HepG2 (cell line): ENCODE results near the gene BARX2. TPM values are rescaled to one million over a fixed set of nuclear protein-coding genes. Genes with fewer than 3 reads are reported as not detected.
A peak's percentile ranks its signal among the peaks of the same experiment; 100 is the strongest.

Source experiments
- FOXP4 ChIP-seq: sonication (generic); formaldehyde crosslinking; IDR thresholded peaks from 2 replicates; pipeline ENCODE4 v1.4.0; 2020; ENCODE audit warnings: missing genetic modification reagents
- HDAC2 ChIP-seq: sonication (generic); formaldehyde crosslinking; IDR thresholded peaks from 2 replicates; pipeline ENCODE4 v1.4.0; 2020; ENCODE audit warnings: missing genetic modification reagents
- KDM6A ChIP-seq: IDR thresholded peaks from 2 replicates; pipeline ENCODE4 v1.6.1; 2016; ENCODE audit warnings: low read depth
- NFYB ChIP-seq: sonication (generic); formaldehyde crosslinking; IDR thresholded peaks from 2 replicates; pipeline ENCODE4 v1.4.0; 2020; ENCODE audit warnings: missing genetic modification reagents
- SOX6 ChIP-seq, 2 experiments: fragments of 450-650 bp in 1 of 2; sonication (generic) in 1 of 2; formaldehyde crosslinking in 1 of 2; IDR thresholded peaks; 2 replicates each; pipeline versions ENCODE4 v1.4.0 to v1.6.1; 2017 to 2020; ENCODE audit warnings: antibody characterized with exemption in 1 of 2, mild to moderate bottlenecking in 1 of 2, missing genetic modification reagents in 1 of 2
- SRY ChIP-seq: sonication (generic); formaldehyde crosslinking; IDR thresholded peaks from 2 replicates; pipeline ENCODE4 v1.8.0; 2022; ENCODE audit warnings: mild to moderate bottlenecking, missing genetic modification reagents
- ZNF281 ChIP-seq: sonication (generic); formaldehyde crosslinking; IDR thresholded peaks from 2 replicates; pipeline ENCODE4 v1.4.0; 2020; ENCODE audit warnings: missing genetic modification reagents, borderline replicate concordance
- ZNF574 ChIP-seq: sonication (generic); formaldehyde crosslinking; IDR thresholded peaks from 2 replicates; pipeline ENCODE4 v1.4.0; 2020; ENCODE audit warnings: missing genetic modification reagents
- ZNF674 ChIP-seq: sonication (generic); formaldehyde crosslinking; IDR thresholded peaks from 2 replicates; pipeline ENCODE4 v1.5.0; 2020; ENCODE audit warnings: low read depth, mild to moderate bottlenecking, missing genetic modification reagents
- ZNF687 ChIP-seq: sonication (generic); formaldehyde crosslinking; IDR thresholded peaks from 2 replicates; pipeline ENCODE4 v1.5.1; 2020; ENCODE audit warnings: mild to moderate bottlenecking, missing genetic modification reagents, moderate library complexity
- polyA plus RNA-seq, 8 experiments: library from polyadenylated mRNA; depleted of rRNA in 3 of 8; stranded (reverse) in 7 of 8; unstranded in 1 of 8; fragments of >200 nt; fragmentation: Illumina TruSeq in 4 of 8; extraction: Trizol in 4 of 8; gene quantifications; 2 replicates each; pipeline versions ENCODE4 v1.2.1 to v1.2.3, GENCODE V29; 2011 to 2016; ENCODE audit warnings: low read depth in 4 of 8, missing spikeins in 1 of 8, mixed read lengths in 1 of 8; ENCODE audit not compliant: insufficient read depth in 1 of 8
- total RNA-seq, 5 experiments: library from RNA; depleted of rRNA; stranded (reverse); fragments of >200 nt; fragmentation: Illumina TruSeq; extraction: Trizol; gene quantifications; 2 replicates each; pipeline ENCODE4 v1.2.3, GENCODE V29; 2016; ENCODE audit warnings: low read depth in 1 of 5
- TF ChIP-seq, protein P1 (sequence below): IDR thresholded peaks from 2 replicates; pipeline ENCODE4 v1.6.1; 2016; ENCODE audit warnings: missing biosample characterization, missing genetic modification reagents, low read depth
- TF ChIP-seq, protein P2 (sequence below): sonication (generic); formaldehyde crosslinking; IDR thresholded peaks from 2 replicates; pipeline ENCODE4 v1.5.0; 2020; ENCODE audit warnings: mild to moderate bottlenecking, missing genetic modification reagents

Gene BARX2
- total and polyA plus RNA-seq, 2 of the 13 experiments (the other 11 are each of a cell fraction or from before 2014, with no cell fraction given) = not detected

GRCh38 chr11:129364143-129364654 lies 11.4 kb upstream of the BARX2 start (continued):
- TF ChIP-seq, protein P1, sequence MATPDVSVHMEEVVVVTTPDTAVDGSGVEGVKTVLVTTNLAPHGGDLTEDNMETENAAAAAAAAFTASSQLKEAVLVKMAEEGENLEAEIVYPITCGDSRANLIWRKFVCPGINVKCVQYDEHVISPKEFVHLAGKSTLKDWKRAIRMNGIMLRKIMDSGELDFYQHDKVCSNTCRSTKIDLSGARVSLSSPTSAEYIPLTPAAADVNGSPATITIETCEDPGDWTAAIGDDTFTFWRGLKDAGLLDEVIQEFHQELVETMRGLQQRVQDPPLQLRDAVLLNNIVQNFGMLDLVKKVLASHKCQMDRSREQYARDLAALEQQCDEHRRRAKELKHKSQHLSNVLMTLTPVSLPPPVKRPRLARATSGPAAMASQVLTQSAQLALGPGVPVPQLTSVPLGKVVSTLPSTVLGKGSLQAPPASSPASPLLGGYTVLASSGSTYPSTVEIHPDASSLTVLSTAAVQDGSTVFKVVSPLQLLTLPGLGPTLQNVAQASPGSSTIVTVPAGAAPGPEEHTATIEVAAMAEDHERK (CRISPR knock-in tag) = no peak
- TF ChIP-seq KDM6A (no peak), NFYB (CRISPR knock-in tag) (0 out of 2 replicates have a peak, but pooled peaks have one; percentile 16), ZNF574 (CRISPR knock-in tag) (peak; percentile 72), SOX6 (IDR thresholded peaks at IDR 0.05) (no peak), SOX6 (CRISPR knock-in tag; IDR thresholded peaks at IDR 0.05) (peak; percentile 49; the same call in 1 of the 2 replicates), SRY (no peak), ZNF674 (CRISPR knock-in tag) (no peak), HDAC2 (CRISPR knock-in tag) (peak; percentile 72; the same call in 1 of the 2 replicates), FOXP4 (CRISPR knock-in tag) (0 out of 2 replicates have a peak, but pooled peaks have one; percentile 21), ZNF281 (CRISPR knock-in tag) (no peak), ZNF687 (peak; percentile 59)
- TF ChIP-seq, protein P2, sequence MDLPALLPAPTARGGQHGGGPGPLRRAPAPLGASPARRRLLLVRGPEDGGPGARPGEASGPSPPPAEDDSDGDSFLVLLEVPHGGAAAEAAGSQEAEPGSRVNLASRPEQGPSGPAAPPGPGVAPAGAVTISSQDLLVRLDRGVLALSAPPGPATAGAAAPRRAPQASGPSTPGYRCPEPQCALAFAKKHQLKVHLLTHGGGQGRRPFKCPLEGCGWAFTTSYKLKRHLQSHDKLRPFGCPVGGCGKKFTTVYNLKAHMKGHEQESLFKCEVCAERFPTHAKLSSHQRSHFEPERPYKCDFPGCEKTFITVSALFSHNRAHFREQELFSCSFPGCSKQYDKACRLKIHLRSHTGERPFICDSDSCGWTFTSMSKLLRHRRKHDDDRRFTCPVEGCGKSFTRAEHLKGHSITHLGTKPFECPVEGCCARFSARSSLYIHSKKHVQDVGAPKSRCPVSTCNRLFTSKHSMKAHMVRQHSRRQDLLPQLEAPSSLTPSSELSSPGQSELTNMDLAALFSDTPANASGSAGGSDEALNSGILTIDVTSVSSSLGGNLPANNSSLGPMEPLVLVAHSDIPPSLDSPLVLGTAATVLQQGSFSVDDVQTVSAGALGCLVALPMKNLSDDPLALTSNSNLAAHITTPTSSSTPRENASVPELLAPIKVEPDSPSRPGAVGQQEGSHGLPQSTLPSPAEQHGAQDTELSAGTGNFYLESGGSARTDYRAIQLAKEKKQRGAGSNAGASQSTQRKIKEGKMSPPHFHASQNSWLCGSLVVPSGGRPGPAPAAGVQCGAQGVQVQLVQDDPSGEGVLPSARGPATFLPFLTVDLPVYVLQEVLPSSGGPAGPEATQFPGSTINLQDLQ = no peak
